HG03103 (cell line): ENCODE results near the gene MGAT3.

ENCODE experiments used
- ATAC-seq: cut with Tn5 transposase; IDR thresholded peaks from one replicate; pipeline ENCODE4 v1.9.1; 2021; ENCODE audit warnings: low read depth; ENCODE audit not compliant: unreplicated experiment

The MGAT3 gene

DNA sequence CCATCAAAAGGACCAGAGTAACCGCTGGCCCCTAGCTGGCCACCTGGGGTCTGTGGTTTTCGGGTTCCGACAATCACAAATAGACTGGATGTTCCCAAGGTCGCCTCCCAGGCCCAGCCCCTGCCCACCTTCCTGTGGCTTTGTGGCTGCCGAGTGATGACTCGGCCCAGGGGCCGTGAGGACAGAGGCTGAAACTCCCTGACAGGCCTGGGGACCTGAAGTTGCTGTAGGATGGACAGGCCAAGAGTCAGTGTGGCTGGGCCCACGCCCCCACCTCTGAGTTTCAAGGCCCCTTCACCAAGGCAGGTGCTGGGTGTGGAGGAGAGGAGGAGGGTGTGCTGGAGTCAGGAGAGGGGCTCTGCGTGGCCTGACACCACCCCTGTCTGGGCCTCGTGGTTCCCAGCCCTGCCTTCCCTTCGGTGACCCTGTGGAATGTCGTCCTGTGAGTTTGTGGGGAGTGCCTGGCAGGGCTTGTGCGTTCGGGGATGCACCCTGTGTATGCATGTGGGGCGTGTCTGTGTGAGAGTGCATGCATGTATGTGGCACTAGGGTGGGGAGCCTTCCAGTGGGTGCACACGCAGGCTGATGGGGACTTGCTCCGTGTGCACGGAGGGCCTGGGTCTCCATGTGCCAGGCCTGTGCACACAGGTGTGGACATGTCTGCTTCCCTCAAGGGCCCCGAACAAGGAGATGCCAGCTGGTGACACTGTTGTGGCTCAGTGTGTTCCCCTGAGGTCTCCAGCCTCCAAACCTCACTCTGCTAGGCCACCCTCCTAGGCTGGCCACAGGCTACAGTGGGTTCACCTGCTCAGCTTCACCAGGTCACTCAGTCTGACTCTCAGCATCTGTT is 8.4 kb upstream of the MGAT3 start:
- ATAC-seq = no peak

DNA sequence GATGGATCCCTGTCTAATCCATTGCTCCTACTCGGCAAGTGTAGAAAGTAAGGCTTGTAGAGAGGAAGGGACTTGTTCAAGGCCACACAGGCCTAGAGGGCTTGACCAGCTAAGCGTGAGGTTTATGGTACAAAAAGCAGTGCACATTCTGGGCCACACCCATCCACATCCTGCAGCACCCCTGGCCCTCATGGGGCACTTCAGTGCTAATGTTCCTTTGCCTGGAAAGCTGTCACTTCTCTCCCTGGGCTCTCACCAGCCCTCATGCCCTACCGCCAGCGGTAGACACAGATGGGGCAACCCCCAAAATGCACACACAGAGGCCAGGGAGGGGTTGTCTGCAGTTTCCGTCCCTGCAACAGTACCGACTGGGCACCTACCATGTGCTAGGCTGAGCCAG is 7.1 kb upstream of the MGAT3 start:
- ATAC-seq = no peak

GRCh38 chr22:39450258-39450955 is 6.4 kb upstream of the MGAT3 start:
- no peak for ATAC-seq

DNA sequence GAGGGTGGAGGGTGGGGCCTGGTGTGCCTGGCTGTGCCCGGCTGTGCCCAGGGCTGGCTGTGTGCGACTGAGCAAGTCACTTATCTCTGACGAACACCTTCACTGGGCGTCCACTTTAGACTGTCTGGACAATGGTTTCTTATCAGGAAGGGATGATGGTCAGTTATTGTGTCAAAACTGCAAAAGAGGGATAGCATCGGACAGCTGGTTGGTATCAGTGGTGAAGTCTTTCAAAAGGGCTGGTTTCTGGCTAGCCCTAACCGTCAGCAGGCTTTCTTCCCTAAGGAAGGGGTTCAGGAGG is 4.1 kb upstream of the MGAT3 start:
- no peak for ATAC-seq

GRCh38 chr22:39453765-39454378 is 2.9 kb upstream of the MGAT3 start:
- ATAC-seq = no peak

DNA sequence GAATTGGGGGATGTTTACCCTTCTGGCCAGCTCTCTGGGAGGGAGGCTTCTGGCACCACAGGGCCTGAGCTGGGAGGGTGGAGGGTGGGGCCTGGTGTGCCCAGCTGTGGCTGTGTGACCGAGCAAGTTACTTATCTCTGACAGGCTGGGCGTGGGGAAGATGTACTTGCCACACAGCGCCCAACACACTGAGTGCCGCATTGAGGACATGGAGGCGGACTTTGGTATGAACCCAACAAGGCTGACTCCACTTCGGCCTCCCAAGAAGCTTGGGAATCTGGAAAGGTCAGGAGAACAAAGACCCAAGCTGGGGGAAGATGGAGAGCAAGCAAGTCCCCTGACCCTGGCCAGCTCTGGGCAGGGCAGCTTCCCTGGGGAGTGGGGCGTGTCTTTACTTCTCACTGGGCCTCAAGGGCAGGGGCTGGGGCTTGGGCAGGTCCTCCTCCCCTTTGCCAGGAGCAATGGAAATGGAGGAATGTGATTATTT is 2.4 kb upstream of the MGAT3 start:
- ATAC-seq = no peak

DNA sequence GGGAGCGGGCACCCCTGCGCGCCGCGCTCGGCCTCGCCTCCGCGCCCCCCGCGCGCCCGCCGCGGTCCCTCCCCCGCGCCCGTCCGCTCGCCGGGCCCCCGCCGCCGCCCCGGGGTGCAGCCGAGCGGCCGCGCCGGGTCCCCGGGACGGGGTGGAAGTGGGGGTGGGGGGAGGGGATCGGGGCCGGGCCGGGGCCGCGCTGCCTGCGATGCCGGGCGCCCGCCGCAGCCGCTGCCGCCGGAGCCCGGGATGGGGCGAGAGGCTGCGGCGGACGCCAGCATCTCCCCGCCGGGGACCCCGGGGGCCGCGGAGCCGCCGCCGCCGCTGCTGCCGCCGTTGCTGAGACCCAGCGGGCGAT is 365 bp downstream of the MGAT3 start:
- ATAC-seq = no peak

GRCh38 chr22:39457556-39458443 is 988 bp downstream of the MGAT3 start:
- ATAC-seq = no peak

DNA sequence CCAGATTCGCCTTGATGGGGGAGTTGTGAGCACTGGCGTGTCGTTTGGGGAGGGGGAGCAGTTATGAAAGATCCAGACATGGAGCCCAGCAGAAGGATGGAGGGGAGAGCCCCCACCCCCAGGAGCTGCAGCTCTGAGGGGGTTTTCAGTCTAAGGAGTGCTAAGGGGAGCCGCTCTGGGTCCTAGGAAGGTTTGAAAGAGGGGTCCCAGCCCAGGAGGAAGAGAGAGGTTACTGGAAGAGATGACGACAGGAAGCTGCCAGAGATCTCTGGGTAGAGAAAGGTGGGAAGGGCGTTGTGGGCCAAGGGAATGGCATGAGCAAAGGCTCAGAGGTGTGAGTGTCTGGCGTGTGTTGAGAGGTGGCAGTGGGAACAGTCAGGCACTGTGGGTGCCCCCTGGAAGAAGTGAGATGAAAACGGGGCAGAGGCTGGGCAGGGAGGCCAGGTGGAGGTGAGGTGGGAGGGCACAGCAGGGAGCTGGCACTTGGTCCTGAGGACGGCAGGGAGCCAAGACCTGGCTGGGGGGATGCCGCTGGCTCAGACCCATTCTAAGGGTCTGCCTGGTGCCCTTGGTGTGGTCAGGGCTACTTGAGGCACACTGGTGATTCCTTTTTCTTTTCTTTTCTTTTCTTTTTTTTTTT is 1.8 kb downstream of the MGAT3 start:
- ATAC-seq = no peak

DNA sequence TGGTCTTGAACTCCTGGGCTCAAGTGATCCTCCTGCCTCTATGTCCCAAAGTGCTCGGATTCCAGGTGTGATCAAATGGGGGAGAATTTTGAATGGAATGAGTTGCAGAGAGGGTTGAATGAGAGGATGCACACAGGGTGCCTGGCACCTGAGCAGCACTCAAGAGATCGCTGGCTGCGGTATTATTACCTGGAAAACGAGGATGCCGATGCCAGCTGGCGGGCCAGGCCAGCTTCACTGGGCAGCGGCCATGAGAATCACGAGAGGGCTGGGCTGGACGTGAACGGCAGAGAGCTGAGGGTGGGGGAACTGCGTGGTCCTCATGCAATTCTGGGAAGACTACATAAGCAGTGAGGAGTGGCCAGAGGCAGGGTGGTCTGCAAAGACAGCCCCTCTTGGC is 2.9 kb downstream of the MGAT3 start:
- no peak for ATAC-seq

GRCh38 chr22:39462443-39463221 is 5.8 kb downstream of the MGAT3 start:
- no peak for ATAC-seq

DNA sequence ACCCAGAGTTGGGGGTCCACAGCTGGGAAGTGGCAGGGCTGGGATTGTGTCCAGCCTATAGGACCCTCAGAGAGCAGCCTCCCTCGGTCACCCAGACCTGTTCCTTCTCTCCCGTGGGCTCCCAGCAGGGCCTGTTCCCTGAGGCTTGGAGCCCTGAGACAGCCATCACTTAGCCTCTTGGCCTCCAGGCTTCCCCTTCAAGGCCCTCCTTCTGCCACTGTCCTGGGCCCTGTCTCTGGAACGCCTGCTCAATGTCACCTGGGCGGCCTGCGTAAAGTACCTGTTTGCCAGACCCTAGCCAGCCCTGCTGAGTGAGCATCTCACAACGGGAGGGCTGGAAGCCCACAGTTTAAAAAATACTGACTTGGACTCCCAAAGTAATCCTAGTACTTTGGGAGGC is 6.5 kb downstream of the MGAT3 start:
- no peak for ATAC-seq

- no peak for ATAC-seq
Observed at GRCh38 chr22:39463931-39464390, 7.1 kb downstream of the MGAT3 start.

DNA sequence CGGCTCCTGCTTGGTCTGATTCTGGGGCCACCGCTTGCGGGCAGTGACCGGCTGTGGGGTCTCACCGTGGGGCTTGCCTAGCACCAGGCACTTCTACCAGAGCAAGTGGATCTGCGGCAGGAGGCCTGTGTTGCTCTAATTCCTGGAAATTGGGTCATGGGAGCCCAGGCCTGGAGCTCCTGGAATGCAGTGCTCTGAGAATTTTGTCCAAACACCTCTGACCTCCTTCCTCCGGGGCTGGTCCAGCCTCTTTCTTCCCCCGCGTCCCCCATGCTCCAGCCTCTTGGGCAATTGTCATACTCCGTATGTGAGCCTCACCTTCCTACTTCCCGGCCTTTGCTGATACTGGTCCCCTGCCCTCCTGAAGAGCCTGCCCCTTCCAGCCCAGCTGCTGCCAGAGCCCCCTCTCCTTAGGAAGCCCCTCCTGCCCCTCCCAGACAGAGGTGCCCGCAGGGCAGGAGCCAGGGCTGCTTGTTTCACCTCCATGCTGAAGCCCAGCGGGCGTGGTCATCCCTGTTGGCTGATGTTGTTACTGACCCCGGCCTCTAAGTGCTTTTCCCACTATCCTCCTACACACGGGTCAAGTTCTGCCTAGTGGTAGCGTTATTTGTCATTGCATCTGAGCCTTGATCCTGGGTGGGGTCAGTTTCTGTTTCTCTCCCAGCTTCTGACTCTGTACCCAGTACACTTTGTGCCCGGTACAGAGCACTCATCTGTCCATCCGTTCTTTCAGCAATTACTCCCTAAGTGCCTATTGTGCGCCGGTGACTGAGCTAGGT is 9.6 kb downstream of the MGAT3 start:
- ATAC-seq = no peak

DNA sequence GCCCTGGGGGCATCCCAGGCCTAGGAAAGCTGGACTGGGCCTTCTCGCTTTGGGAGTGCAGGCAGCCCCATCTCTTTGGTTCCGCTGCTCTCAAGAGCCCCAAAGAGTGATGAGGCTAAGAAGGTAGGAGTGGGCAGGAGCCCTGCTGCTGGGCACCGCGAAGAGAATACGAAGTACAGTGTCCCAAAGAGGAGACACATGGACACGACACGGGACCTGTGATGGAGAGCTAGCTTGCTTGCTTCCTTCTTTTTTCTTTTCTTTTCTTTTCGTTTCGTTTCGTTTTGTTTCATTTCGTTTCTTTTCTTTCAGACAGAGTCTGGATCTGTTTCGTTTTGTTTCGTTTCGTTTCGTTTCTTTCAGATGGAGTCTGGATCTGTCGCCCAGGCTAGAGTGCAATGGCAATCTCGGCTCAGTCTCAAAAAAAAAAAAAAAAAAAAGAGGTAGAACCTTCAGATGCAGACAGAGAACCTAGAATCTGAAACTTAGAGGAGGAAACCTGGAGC is 10.6 kb downstream of the MGAT3 start:
- ATAC-seq = no peak

- no peak for ATAC-seq
Observed at GRCh38 chr22:39468487-39469325, 11.9 kb downstream of the MGAT3 start.

- no peak for ATAC-seq
Observed at GRCh38 chr22:39469326-39469680, 12.5 kb downstream of the MGAT3 start.
